MG63 (cell line): ENCODE data around the gene SERINC2. TPM values are rescaled to one million over a fixed set of nuclear protein-coding genes. Genes with fewer than 3 reads are reported as not detected.

Source experiments
- total RNA-seq: library from RNA; depleted of rRNA; stranded (reverse); fragments of >200 nt; shearing (Covaris generic); gene quantifications from 2 replicates; pipeline ENCODE4 v1.2.3, GENCODE V29; 2014; ENCODE audit warnings: low replicate concordance; rRNA removed

The SERINC2 gene
- total RNA-seq, 1 experiment from 2014 or later, result 32.4 TPM

Other genes starting within 250 kb of the SERINC2 start
- 0.43 and 1.0 TPM in 2 replicates for gene NKAIN1, start 173.3 kb upstream of the SERINC2 start, total RNA-seq
- 115 and 183 TPM in 2 replicates for gene SNRNP40, start 116.4 kb upstream of the SERINC2 start, total RNA-seq
- gene ZCCHC17, start 116.2 kb upstream of the SERINC2 start, total RNA-seq, result 70.5 and 80.4 TPM in 2 replicates
- 18.5 and 72.0 TPM in 2 replicates for gene FABP3, start 40.1 kb upstream of the SERINC2 start, total RNA-seq
- 1.1 TPM in 1 of 2 replicates, not detected in the other for gene TINAGL1, start 163.3 kb downstream of the SERINC2 start, total RNA-seq
- gene HCRTR1, start 204.5 kb downstream of the SERINC2 start, total RNA-seq, result not detected in 2 replicates
- 42.5 and 96.9 TPM in 2 replicates for gene PEF1, start 231.7 kb downstream of the SERINC2 start, total RNA-seq